Measurements from ENCODE around the gene NRP1. TPM values are rescaled to one million over a fixed set of nuclear protein-coding genes. Genes with fewer than 3 reads are reported as not detected.
"Not testable (repeated sequence)": the region's sequence is repeated elsewhere in the genome, so short reads cannot be mapped to it uniquely, and the experiment has no call there.

The NRP1 gene
- total RNA-seq, 1 experiment from 2014 or later = 0.99 TPM

DNA sequence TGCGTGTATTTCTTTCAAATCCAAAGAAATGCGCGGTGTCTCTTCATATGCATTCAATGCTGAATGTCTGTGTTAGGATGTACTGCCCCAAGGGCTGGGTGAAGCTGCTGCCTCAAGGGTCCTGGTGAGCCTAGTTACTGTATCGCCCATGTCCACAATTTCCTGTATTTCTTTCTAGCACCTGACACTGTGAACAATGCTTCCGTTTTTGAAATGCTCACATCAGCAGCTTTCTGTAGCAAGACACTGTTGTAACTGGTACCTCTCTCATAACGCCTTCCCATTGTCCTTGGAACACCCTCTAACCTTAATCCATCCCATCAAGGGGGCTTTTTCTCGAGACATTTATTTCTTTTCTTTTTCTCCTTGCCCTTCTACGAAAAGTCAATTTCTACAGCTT, 25.1 kb downstream of the NRP1 start:
- Histone ChIP-seq H3K9me3 (no peaks in the 10 kb centered on the region), H3K36me3 (no peaks in the 10 kb centered on the region), H3K27me3 (no peaks in the 10 kb centered on the region), H3K4me3 (no peak overlapping the region)
- no peak for DNase-seq

- Histone ChIP-seq H3K27me3 (no peaks in the 10 kb centered on the region), H3K4me3 (no peak overlapping the region), H3K9me3 (no peaks in the 10 kb centered on the region), H3K36me3 (no peaks in the 10 kb centered on the region)
- DNase-seq = no peak
Observed at GRCh38 chr10:33307835-33308234, 26.6 kb downstream of the NRP1 start.

GRCh38 chr10:33306701-33307519, 27.6 kb downstream of the NRP1 start:
- Histone ChIP-seq H3K27me3 (no peaks in the 10 kb centered on the region), H3K9me3 (no peaks in the 10 kb centered on the region), H3K4me3 (no peak overlapping the region), H3K36me3 (no peaks in the 10 kb centered on the region)
- no peak for DNase-seq

DNA sequence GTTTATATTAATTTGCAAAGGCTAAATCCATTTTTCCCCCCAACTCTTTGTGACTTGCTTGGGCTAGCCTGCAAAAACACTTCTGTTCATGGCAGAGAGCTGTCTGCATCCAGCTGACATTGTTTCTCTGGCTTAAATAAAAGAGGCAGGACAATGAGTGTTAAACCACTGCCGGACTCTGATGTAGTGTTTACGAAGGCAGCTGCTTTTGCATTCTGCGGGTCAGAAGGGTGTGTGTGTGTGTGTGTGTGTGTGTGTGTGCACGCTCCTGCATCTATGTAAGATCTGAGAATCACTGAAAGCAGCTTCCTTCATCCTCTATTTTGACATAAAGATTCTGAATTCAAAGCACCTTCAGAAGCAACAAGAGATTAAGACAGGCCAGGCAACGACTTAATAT, 28.3 kb downstream of the NRP1 start:
- no peak for DNase-seq
- no peaks in the 10 kb centered on the region for H3K27me3 ChIP-seq
- H3K36me3 ChIP-seq = no peaks in the 10 kb centered on the region
- no peak overlapping the region for H3K4me3 ChIP-seq
- no peaks in the 10 kb centered on the region for H3K9me3 ChIP-seq

DNA sequence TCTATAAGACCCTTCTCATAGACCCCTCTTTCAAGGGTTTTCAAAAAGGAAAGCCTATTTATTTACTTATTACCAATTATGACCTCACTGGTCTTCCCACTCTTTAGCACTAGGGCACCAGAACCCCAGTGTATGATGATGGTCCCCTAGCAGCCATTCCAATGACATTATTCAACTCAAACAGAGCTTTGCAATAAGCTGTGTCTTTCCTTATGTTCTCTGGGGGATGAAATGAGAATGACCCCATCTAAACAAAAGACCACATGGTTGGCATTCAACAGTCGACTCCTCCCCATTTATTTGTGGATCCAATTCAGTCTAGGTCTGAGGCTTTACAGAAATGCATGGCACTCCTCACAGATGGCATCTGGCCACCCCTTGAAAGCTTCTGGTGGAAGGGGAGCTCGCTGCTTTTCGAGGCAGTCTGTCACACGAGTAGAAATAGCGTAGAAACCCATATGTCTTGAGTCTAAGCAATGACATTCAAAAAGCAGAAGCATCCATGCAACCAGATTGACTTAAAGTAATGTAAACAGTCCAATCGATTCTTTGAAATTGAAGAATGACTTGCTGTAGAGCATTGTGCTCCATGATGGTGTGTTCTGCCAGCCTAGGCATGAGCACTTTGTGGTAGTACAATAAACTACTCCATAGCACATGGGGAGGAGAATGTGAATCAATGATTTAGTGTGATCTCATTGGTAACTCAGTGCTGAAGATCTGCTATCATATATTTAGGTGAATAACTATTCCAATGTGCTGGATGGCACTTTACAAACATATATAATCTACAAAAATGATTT, 29.8 kb downstream of the NRP1 start:
- Histone ChIP-seq H3K4me3 (no peak overlapping the region), H3K36me3 (no peaks in the 10 kb centered on the region)

GRCh38 chr10:33303988-33304387, 30.5 kb downstream of the NRP1 start:
- Histone ChIP-seq H3K27me3 (no peaks in the 10 kb centered on the region), H3K4me3 (no peak overlapping the region), H3K36me3 (no peaks in the 10 kb centered on the region), H3K9me3 (no peaks in the 10 kb centered on the region)
- DNase-seq = no peak

More for the DNA sequence above, 29.8 kb downstream of the NRP1 start:
- Histone ChIP-seq H3K27me3 (no peaks in the 10 kb centered on the region), H3K9me3 (no peaks in the 10 kb centered on the region)
- no peak for DNase-seq

- Histone ChIP-seq H3K27me3 (no peaks in the 10 kb centered on the region), H3K9me3 (no peaks in the 10 kb centered on the region), H3K36me3 (no peaks in the 10 kb centered on the region), H3K4me3 (no peak overlapping the region)
- no peak for DNase-seq
Observed at GRCh38 chr10:33302208-33302829, 32.1 kb downstream of the NRP1 start.

GRCh38 chr10:33301097-33301789, 33.2 kb downstream of the NRP1 start:
- no peak for DNase-seq
- H3K27me3 ChIP-seq = no peaks in the 10 kb centered on the region
- no peak overlapping the region for H3K4me3 ChIP-seq
- H3K9me3 ChIP-seq = no peaks in the 10 kb centered on the region
- no peaks in the 10 kb centered on the region for H3K36me3 ChIP-seq

GRCh38 chr10:33300544-33300943, 33.9 kb downstream of the NRP1 start:
- not testable (repeated sequence) for H3K36me3 ChIP-seq, H3K27me3 ChIP-seq, H3K4me3 ChIP-seq, DNase-seq, H3K9me3 ChIP-seq

DNA sequence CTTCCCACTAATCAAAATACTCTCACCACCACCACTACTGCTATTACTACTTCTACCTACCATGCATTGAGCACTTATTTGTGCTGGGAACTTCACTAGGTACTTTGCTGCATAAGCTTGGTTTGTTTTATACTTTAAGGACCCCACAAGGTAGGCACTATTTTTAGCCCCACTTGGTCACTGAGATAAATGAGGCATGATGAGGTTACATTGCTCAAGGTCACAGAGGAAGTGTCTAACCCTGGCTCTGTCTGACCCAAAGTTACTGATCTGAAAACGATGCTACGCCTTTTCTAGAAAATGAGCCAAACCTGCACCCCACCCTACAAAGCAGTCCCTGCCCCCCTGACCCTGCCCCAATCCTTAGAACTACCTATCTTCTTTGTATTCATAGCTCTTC, 35.6 kb downstream of the NRP1 start:
- Histone ChIP-seq H3K4me3 (no peak overlapping the region), H3K36me3 (no peaks in the 10 kb centered on the region), H3K9me3 (no peaks in the 10 kb centered on the region), H3K27me3 (no peaks in the 10 kb centered on the region)
- no peak for DNase-seq

DNA sequence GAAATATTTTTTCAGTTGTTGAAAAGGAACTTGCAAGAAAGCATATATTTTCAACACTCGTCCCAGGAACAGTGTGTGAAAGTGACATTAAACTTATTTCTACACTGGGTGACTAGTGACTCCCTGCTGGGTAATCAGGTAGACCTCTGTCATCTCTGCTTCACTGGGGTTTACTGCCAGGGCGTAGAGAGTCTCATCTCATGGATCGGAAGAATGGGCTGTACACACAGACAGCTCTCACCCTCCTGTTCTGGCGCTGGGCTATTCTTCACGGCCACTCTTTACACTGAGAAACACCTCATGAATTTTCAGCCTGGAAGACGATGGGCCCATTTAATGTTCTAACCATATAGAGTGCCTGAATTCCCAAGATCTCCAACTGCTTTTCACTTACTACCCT, 36.4 kb downstream of the NRP1 start:
- no peak for DNase-seq
- H3K27me3 ChIP-seq = no peaks in the 10 kb centered on the region
- H3K9me3 ChIP-seq = no peaks in the 10 kb centered on the region
- H3K36me3 ChIP-seq = no peaks in the 10 kb centered on the region
- H3K4me3 ChIP-seq = no peak overlapping the region

DNA sequence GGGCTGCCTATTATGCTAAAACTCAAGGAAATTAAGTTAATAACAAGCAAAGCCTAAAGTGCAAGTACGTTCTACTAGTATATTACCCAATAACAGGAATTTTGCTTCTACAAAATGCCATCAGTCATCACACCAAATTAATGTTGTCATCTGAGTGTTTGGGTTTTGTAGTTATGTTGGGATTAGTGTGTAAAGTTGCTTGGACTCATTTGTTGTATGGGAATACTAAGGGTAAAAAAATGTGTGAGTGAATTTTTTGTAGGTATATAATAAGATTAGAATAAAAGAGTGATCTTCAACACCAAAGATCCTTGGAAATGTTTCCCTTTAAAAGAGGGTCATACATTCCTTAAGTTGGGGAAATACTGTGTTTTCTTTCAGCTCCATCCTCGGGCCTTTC, 38.6 kb downstream of the NRP1 start:
- no peak overlapping the region for H3K4me3 ChIP-seq
- DNase-seq = no peak
- H3K36me3 ChIP-seq = no peaks in the 10 kb centered on the region
- no peaks in the 10 kb centered on the region for H3K9me3 ChIP-seq
- H3K27me3 ChIP-seq = no peaks in the 10 kb centered on the region

GRCh38 chr10:33293531-33294170, 40.8 kb downstream of the NRP1 start:
- DNase-seq = no peak
- H3K36me3 ChIP-seq = no peaks in the 10 kb centered on the region
- H3K4me3 ChIP-seq = no peak overlapping the region
- H3K9me3 ChIP-seq = no peaks in the 10 kb centered on the region
- no peaks in the 10 kb centered on the region for H3K27me3 ChIP-seq

- no peak for DNase-seq
- no peaks in the 10 kb centered on the region for H3K9me3 ChIP-seq
- H3K4me3 ChIP-seq = no peak overlapping the region
- no peaks in the 10 kb centered on the region for H3K27me3 ChIP-seq
- no peaks in the 10 kb centered on the region for H3K36me3 ChIP-seq
Observed at GRCh38 chr10:33293076-33293475, 41.4 kb downstream of the NRP1 start.

DNA sequence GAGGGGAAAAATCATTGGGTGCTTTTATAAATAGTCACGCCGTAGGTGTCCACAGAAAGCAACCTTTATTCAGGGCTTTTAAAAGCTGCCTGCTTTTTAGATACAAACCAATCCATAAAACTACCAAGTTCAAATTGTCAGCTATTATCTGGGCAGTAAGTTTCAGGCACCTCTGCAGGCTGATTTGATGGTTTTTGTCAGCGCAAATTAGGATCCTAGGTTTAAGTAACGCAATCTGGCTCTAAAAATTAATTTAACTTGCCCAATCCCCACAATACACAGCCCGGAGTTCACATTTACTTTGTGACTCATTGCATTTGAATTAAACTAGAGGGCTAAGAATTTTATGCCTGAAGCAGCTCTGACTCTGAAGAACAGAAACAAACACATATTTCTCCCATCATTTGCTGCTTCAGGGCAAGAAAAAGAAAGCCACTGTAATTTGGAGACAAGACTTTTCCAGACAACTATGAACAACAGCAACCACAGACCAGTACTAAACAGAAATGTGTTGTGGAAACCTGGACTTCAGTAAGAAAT, 43.3 kb downstream of the NRP1 start:
- Histone ChIP-seq H3K36me3 (no peaks in the 10 kb centered on the region), H3K27me3 (no peaks in the 10 kb centered on the region), H3K9me3 (no peaks in the 10 kb centered on the region), H3K4me3 (no peak overlapping the region)
- DNase-seq = no peak

GRCh38 chr10:33290321-33291052, 44.0 kb downstream of the NRP1 start:
- H3K4me3 ChIP-seq = no peak overlapping the region
- H3K36me3 ChIP-seq = no peaks in the 10 kb centered on the region
- no peak for DNase-seq
- no peaks in the 10 kb centered on the region for H3K9me3 ChIP-seq
- no peaks in the 10 kb centered on the region for H3K27me3 ChIP-seq

Measured in MG63 (cell line).